WTC11 (cell line): Measurements from ENCODE around the gene INO80B. TPM values are rescaled to one million over a fixed set of nuclear protein-coding genes. Genes with fewer than 3 reads are reported as not detected.

ENCODE experiments used
- CBFB ChIP-seq: sonication (generic); formaldehyde crosslinking; IDR thresholded peaks from 2 replicates; pipeline ENCODE4 v1.8.1; 2022; ENCODE audit warnings: mild to moderate bottlenecking, low read depth, missing genetic modification reagents
- CREB1 ChIP-seq: sonication (generic); formaldehyde crosslinking; IDR thresholded peaks from 2 replicates; pipeline ENCODE4 v1.8.0; 2023; ENCODE audit warnings: mild to moderate bottlenecking, missing genetic modification reagents
- GRHL2 ChIP-seq: fragments of 250-450 bp; sonication (Bioruptor Pico); IDR thresholded peaks from 2 replicates; pipeline ENCODE4 v1.8.0; 2022; ENCODE audit warnings: mild to moderate bottlenecking, moderate library complexity; ENCODE audit not compliant: insufficient replicate concordance, severe bottlenecking
- GTF2I ChIP-seq: fragments of 250-450 bp; sonication (Bioruptor Pico); conservative IDR thresholded peaks from 2 replicates; pipeline ENCODE4 v1.4.0; 2021; ENCODE audit warnings: mild to moderate bottlenecking
- JUN ChIP-seq: sonication (generic); formaldehyde crosslinking; IDR thresholded peaks from 2 replicates; pipeline ENCODE4 v1.8.0; 2023; ENCODE audit warnings: mild to moderate bottlenecking, missing genetic modification reagents
- NFATC4 ChIP-seq: fragments of 250-450 bp; sonication (Bioruptor Pico); IDR thresholded peaks from 2 replicates; pipeline ENCODE4 v1.9.0; 2021; ENCODE audit warnings: mild to moderate bottlenecking
- NR3C1 ChIP-seq: sonication (generic); formaldehyde crosslinking; conservative IDR thresholded peaks from 2 replicates; pipeline ENCODE4 v1.8.1; 2023; ENCODE audit warnings: low read depth, mild to moderate bottlenecking, missing genetic modification reagents
- RORB ChIP-seq: fragments of 250-450 bp; sonication (Bioruptor Pico); IDR thresholded peaks from 2 replicates; pipeline ENCODE4 v1.9.0; 2021; ENCODE audit warnings: mild to moderate bottlenecking
- ZNF396 ChIP-seq: fragments of 250-450 bp; sonication (Bioruptor Pico); IDR thresholded peaks from 2 replicates; pipeline ENCODE4 v1.8.0; 2021; ENCODE audit warnings: mild to moderate bottlenecking, moderate library complexity, borderline replicate concordance
- total RNA-seq: library from RNA; stranded (reverse); gene quantifications from 3 replicates; pipeline ENCODE4 v1.2.3, GENCODE V29; 2021
- TF ChIP-seq, protein P1 (sequence below): sonication (generic); formaldehyde crosslinking; IDR thresholded peaks from 2 replicates; pipeline ENCODE4 v1.8.1; 2022; ENCODE audit warnings: low read depth, missing genetic modification reagents, borderline replicate concordance
- TF ChIP-seq, protein P2 (sequence below): fragments of 250-450 bp; sonication (Bioruptor Pico); IDR thresholded peaks from 2 replicates; pipeline ENCODE4 v2.1.2; 2022; ENCODE audit warnings: mild to moderate bottlenecking, moderate library complexity
- TF ChIP-seq, protein P3 (sequence below): sonication (generic); formaldehyde crosslinking; IDR thresholded peaks from 2 replicates; pipeline ENCODE4 v1.8.1; 2023; ENCODE audit warnings: mild to moderate bottlenecking, missing genetic modification reagents, moderate library complexity
- TF ChIP-seq, protein P4 (sequence below): fragments of 250-450 bp; sonication (Bioruptor Pico); IDR thresholded peaks from 2 replicates; pipeline ENCODE4 v1.9.0; 2021; ENCODE audit warnings: mild to moderate bottlenecking, borderline replicate concordance
- TF ChIP-seq, protein P5 (sequence below): fragments of 200-600 bp; IDR thresholded peaks from 2 replicates; pipeline ENCODE4 v1.8.0; 2022; ENCODE audit warnings: antibody characterized with exemption
- TF ChIP-seq, protein P6 (sequence below): sonication (generic); formaldehyde crosslinking; IDR thresholded peaks from 2 replicates; pipeline ENCODE4 v1.8.1; 2022; ENCODE audit warnings: low read depth, mild to moderate bottlenecking, moderate library complexity, missing genetic modification reagents, borderline replicate concordance
- TF ChIP-seq, protein P7 (sequence below): sonication (generic); formaldehyde crosslinking; IDR thresholded peaks from 2 replicates; pipeline ENCODE4 v1.8.0; 2022; ENCODE audit warnings: mild to moderate bottlenecking, missing genetic modification reagents
- TF ChIP-seq, protein P8 (sequence below): sonication (generic); formaldehyde crosslinking; IDR thresholded peaks from 2 replicates; pipeline ENCODE4 v1.8.1; 2023; ENCODE audit warnings: mild to moderate bottlenecking, missing genetic modification reagents
- TF ChIP-seq, protein P9 (sequence below): fragments of 250-450 bp; sonication (Bioruptor Pico); conservative IDR thresholded peaks from 2 replicates; pipeline ENCODE4 v1.9.0; 2021; ENCODE audit warnings: mild to moderate bottlenecking
- TF ChIP-seq, protein P10 (sequence below): sonication (generic); formaldehyde crosslinking; conservative IDR thresholded peaks from 2 replicates; pipeline ENCODE4 v1.8.1; 2022; ENCODE audit warnings: mild to moderate bottlenecking, missing genetic modification reagents

The INO80B gene
- total RNA-seq, 1 experiment from 2014 or later: 20.2 TPM

DNA sequence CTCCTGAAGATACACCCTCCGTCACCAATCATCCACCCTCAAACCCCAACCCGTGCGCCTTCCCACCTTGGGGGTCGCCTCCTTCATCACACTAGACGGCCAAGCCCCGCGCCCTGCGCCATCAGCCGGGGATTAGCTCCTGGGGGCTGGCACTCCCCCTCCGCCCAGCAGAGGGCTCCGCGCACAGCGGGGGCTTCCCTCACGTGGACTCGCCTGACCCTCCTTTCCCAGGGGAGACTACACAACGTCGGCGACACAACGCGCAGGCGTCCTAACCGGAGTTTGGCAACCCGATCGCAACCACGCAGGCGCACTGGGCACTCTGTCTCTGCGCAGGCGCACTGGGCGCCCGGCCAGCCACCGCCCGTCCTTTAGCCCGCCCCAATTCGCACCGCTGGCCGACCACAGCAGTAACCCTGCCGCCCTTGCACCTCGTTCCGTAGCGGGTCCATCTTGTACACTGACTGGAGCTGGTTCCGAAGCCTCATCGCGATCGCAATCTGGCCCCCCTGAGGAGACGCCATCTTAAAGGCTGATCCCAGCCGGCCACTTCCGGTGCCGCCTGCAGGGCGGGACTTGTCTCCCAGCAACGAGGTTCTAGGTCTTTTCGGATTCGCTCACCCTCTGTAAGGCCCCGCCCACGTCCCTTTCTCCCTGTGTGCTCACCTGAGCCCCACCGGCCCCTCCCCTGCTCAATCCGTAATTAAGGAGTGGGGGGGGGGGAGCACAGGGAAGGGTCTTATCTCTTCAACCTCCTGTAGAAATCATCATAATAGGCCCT, 52.4 kb downstream of the INO80B start, which contains the start of gene PCGF1 (continued):
- TF ChIP-seq GRHL2 (CRISPR knock-in tag) (no peak), RORB (CRISPR knock-in tag) (no peak), NFATC4 (no peak), GTF2I (CRISPR knock-in tag) (no peak), CREB1 (CRISPR knock-in tag) (no peak), ZNF396 (CRISPR knock-in tag) (no peak), CBFB (CRISPR knock-in tag) (0 out of 2 replicates have a peak, but pooled peaks have one; percentile 68), NR3C1 (no peak), JUN (no peak)
- TF ChIP-seq, protein P1, sequence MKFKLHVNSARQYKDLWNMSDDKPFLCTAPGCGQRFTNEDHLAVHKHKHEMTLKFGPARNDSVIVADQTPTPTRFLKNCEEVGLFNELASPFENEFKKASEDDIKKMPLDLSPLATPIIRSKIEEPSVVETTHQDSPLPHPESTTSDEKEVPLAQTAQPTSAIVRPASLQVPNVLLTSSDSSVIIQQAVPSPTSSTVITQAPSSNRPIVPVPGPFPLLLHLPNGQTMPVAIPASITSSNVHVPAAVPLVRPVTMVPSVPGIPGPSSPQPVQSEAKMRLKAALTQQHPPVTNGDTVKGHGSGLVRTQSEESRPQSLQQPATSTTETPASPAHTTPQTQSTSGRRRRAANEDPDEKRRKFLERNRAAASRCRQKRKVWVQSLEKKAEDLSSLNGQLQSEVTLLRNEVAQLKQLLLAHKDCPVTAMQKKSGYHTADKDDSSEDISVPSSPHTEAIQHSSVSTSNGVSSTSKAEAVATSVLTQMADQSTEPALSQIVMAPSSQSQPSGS (CRISPR knock-in tag): no peak
- TF ChIP-seq, protein P2, sequence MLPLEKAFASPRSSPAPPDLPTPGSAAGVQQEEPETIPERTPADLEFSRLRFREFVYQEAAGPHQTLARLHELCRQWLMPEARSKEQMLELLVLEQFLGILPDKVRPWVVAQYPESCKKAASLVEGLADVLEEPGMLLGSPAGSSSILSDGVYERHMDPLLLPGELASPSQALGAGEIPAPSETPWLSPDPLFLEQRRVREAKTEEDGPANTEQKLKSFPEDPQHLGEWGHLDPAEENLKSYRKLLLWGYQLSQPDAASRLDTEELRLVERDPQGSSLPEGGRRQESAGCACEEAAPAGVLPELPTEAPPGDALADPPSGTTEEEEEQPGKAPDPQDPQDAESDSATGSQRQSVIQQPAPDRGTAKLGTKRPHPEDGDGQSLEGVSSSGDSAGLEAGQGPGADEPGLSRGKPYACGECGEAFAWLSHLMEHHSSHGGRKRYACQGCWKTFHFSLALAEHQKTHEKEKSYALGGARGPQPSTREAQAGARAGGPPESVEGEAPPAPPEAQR (CRISPR knock-in tag): no peak
- TF ChIP-seq, protein P3, sequence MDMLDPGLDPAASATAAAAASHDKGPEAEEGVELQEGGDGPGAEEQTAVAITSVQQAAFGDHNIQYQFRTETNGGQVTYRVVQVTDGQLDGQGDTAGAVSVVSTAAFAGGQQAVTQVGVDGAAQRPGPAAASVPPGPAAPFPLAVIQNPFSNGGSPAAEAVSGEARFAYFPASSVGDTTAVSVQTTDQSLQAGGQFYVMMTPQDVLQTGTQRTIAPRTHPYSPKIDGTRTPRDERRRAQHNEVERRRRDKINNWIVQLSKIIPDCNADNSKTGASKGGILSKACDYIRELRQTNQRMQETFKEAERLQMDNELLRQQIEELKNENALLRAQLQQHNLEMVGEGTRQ (CRISPR knock-in tag): peak; percentile 91
- TF ChIP-seq, protein P4, sequence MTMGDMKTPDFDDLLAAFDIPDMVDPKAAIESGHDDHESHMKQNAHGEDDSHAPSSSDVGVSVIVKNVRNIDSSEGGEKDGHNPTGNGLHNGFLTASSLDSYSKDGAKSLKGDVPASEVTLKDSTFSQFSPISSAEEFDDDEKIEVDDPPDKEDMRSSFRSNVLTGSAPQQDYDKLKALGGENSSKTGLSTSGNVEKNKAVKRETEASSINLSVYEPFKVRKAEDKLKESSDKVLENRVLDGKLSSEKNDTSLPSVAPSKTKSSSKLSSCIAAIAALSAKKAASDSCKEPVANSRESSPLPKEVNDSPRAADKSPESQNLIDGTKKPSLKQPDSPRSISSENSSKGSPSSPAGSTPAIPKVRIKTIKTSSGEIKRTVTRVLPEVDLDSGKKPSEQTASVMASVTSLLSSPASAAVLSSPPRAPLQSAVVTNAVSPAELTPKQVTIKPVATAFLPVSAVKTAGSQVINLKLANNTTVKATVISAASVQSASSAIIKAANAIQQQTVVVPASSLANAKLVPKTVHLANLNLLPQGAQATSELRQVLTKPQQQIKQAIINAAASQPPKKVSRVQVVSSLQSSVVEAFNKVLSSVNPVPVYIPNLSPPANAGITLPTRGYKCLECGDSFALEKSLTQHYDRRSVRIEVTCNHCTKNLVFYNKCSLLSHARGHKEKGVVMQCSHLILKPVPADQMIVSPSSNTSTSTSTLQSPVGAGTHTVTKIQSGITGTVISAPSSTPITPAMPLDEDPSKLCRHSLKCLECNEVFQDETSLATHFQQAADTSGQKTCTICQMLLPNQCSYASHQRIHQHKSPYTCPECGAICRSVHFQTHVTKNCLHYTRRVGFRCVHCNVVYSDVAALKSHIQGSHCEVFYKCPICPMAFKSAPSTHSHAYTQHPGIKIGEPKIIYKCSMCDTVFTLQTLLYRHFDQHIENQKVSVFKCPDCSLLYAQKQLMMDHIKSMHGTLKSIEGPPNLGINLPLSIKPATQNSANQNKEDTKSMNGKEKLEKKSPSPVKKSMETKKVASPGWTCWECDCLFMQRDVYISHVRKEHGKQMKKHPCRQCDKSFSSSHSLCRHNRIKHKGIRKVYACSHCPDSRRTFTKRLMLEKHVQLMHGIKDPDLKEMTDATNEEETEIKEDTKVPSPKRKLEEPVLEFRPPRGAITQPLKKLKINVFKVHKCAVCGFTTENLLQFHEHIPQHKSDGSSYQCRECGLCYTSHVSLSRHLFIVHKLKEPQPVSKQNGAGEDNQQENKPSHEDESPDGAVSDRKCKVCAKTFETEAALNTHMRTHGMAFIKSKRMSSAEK (CRISPR knock-in tag): no peak
- TF ChIP-seq, protein P5, sequence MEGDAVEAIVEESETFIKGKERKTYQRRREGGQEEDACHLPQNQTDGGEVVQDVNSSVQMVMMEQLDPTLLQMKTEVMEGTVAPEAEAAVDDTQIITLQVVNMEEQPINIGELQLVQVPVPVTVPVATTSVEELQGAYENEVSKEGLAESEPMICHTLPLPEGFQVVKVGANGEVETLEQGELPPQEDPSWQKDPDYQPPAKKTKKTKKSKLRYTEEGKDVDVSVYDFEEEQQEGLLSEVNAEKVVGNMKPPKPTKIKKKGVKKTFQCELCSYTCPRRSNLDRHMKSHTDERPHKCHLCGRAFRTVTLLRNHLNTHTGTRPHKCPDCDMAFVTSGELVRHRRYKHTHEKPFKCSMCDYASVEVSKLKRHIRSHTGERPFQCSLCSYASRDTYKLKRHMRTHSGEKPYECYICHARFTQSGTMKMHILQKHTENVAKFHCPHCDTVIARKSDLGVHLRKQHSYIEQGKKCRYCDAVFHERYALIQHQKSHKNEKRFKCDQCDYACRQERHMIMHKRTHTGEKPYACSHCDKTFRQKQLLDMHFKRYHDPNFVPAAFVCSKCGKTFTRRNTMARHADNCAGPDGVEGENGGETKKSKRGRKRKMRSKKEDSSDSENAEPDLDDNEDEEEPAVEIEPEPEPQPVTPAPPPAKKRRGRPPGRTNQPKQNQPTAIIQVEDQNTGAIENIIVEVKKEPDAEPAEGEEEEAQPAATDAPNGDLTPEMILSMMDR: no peak
- TF ChIP-seq, protein P6, sequence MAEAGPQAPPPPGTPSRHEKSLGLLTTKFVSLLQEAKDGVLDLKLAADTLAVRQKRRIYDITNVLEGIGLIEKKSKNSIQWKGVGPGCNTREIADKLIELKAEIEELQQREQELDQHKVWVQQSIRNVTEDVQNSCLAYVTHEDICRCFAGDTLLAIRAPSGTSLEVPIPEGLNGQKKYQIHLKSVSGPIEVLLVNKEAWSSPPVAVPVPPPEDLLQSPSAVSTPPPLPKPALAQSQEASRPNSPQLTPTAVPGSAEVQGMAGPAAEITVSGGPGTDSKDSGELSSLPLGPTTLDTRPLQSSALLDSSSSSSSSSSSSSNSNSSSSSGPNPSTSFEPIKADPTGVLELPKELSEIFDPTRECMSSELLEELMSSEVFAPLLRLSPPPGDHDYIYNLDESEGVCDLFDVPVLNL (CRISPR knock-in tag): no peak
- TF ChIP-seq, protein P7, sequence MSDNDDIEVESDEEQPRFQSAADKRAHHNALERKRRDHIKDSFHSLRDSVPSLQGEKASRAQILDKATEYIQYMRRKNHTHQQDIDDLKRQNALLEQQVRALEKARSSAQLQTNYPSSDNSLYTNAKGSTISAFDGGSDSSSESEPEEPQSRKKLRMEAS (CRISPR knock-in tag): peak; percentile 89
- TF ChIP-seq, protein P8, sequence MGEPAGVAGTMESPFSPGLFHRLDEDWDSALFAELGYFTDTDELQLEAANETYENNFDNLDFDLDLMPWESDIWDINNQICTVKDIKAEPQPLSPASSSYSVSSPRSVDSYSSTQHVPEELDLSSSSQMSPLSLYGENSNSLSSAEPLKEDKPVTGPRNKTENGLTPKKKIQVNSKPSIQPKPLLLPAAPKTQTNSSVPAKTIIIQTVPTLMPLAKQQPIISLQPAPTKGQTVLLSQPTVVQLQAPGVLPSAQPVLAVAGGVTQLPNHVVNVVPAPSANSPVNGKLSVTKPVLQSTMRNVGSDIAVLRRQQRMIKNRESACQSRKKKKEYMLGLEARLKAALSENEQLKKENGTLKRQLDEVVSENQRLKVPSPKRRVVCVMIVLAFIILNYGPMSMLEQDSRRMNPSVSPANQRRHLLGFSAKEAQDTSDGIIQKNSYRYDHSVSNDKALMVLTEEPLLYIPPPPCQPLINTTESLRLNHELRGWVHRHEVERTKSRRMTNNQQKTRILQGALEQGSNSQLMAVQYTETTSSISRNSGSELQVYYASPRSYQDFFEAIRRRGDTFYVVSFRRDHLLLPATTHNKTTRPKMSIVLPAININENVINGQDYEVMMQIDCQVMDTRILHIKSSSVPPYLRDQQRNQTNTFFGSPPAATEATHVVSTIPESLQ (CRISPR knock-in tag): no peak
- TF ChIP-seq, protein P9, sequence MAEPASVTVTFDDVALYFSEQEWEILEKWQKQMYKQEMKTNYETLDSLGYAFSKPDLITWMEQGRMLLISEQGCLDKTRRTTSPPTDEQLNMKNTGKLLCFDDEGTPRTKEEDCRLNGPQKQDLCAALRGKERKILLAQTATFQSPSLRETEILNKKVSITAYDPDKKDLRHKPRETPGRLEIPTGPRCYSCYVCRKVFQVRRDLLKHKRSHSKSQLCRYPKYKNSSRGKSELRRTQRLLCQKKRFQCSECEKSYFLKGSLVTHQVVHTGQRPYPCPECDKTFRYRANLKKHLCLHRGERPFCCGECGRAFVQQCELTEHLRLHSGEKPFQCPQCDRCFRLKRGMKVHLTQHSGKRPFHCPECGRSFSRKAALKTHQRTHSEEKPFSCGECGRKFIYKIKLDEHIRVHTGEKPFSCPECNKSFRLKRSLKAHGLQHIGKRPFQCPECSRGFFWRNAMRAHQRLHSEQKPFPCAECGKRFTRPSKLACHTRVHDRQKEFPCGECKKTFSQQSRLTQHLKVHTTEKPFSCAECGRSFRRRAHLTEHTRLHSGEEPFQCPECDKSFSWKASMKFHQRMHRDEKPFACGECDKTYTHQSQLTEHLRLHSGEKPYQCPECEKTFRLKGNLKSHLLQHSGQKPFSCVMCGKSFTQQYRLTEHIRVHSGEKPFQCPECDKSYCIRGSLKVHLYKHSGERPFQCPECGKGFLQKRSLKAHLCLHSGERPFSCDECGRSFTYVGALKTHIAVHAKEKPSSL: no peak
- TF ChIP-seq, protein P10, sequence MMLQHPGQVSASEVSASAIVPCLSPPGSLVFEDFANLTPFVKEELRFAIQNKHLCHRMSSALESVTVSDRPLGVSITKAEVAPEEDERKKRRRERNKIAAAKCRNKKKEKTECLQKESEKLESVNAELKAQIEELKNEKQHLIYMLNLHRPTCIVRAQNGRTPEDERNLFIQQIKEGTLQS (CRISPR knock-in tag): no peak
